Inferior parietal cortex (tissue), 1 donor: ENCODE data around the gene BLCAP.
"Not testable (repeated sequence)": the region's sequence is repeated elsewhere in the genome, so short reads cannot be mapped to it uniquely, and the experiment has no call there.

Experiments used
- DNase-seq: peaks from one replicate; pipeline ENCODE4 v3.0.0-alpha.2; 2016; ENCODE audit errors: extremely low spot score

The BLCAP gene

GRCh38 chr20:37516811-37517750, 10.6 kb downstream of the BLCAP start:
- DNase-seq = no peak

- DNase-seq = no peak
These were observed 11.8 kb downstream of the BLCAP start for GRCh38 chr20:37515876-37516275.

- DNase-seq = no peak
These were observed 13.8 kb downstream of the BLCAP start for GRCh38 chr20:37513779-37514359.

GRCh38 chr20:37511610-37512275, 15.9 kb downstream of the BLCAP start:
- DNase-seq = no peak

GRCh38 chr20:37510226-37510625, 17.4 kb downstream of the BLCAP start:
- no peak for DNase-seq

GRCh38 chr20:37506152-37506725, 21.4 kb downstream of the BLCAP start:
- no peak for DNase-seq

- DNase-seq = no peak
These were observed 22.2 kb downstream of the BLCAP start for GRCh38 chr20:37505263-37506151.

- DNase-seq = no peak
These were observed 23.1 kb downstream of the BLCAP start for GRCh38 chr20:37504404-37505096.

GRCh38 chr20:37503256-37503927, 24.3 kb downstream of the BLCAP start:
- DNase-seq = no peak

GRCh38 chr20:37502654-37503053, 25.0 kb downstream of the BLCAP start:
- DNase-seq = no peak

GRCh38 chr20:37501940-37502339, 25.7 kb downstream of the BLCAP start:
- DNase-seq = no peak

- no peak for DNase-seq
These were observed 27.4 kb downstream of the BLCAP start for GRCh38 chr20:37500311-37500710.

- DNase-seq = no peak
These were observed 29.5 kb downstream of the BLCAP start for GRCh38 chr20:37498066-37498665.

- no peak for DNase-seq
These were observed 32.9 kb downstream of the BLCAP start for GRCh38 chr20:37494796-37495195.

- DNase-seq = no peak
These were observed 33.4 kb downstream of the BLCAP start for GRCh38 chr20:37494301-37494700.

- DNase-seq = no peak
These were observed 34.7 kb downstream of the BLCAP start for GRCh38 chr20:37492945-37493344.

GRCh38 chr20:37492096-37492625, 35.5 kb downstream of the BLCAP start:
- no peak for DNase-seq

GRCh38 chr20:37490663-37491350, 36.9 kb downstream of the BLCAP start:
- peak; percentile 30 for DNase-seq

- not testable (repeated sequence) for DNase-seq
These were observed 41.5 kb downstream of the BLCAP start for GRCh38 chr20:37486209-37486608.
